HG03521 (cell line): ENCODE measurements around the gene GNG14.
"Not testable (repeated sequence)": the region's sequence is repeated elsewhere in the genome, so short reads cannot be mapped to it uniquely, and the experiment has no call there.

Source experiments
- ATAC-seq: cut with Tn5 transposase; IDR thresholded peaks from one replicate; pipeline ENCODE4 v1.9.1; 2021; ENCODE audit warnings: mild to moderate bottlenecking, moderate library complexity; ENCODE audit not compliant: unreplicated experiment

GNG14 gene

DNA sequence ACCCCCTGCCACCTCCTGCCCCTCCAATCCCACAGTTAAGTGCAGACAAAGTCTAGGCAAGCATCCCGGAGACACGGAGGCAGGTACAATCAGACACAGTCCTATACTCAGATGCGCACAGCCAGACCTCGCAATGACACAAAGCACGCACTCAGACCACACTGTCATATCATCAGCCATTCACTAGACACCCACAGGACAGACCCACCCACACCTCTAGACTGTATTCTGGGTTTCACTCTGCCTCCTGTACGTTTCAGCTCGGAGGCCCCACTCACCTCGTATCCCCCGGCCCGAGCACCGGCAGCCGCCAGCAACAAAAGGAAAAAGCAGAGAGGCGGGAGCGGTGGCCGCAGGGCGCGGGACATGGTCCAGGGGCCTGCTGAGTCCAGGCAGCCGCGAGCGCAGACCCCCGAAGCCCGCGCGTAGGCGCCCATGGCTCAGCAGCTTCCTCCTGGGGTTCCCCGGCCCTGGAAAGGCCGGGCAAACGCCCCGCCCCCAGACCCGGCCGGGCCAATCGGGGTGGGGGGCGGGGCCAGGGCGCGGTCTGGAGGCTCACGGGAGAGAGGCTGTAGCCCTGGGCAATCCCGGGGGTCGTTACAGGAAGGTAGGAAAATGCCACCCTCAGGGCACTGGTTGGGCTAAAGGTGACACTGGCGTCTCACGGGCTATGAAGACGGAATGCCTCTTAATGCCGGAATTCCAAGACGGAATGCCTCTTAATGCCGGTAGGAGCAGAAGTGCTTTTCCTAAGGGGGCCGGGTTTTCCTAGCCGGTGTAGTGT is 21.3 kb upstream of the GNG14 start, which contains the start of the genes MAN2B1 and WDR83:
Gene MAN2B1 (minus strand): TSS at position 478 of the 784 bp plus-strand sequence. CDS start 41 bp downstream, at position 437.
Gene WDR83 (plus strand): TSS at position 543 of the 784 bp plus-strand sequence. CDS start 2,984 bp downstream, outside the sequence.
- ATAC-seq, result no peak

GRCh38 chr19:12667731-12668302 is 20.0 kb upstream of the GNG14 start:
- ATAC-seq, result no peak

- ATAC-seq, result no peak
These were observed 19.5 kb upstream of the GNG14 start for GRCh38 chr19:12668346-12668745.

DNA sequence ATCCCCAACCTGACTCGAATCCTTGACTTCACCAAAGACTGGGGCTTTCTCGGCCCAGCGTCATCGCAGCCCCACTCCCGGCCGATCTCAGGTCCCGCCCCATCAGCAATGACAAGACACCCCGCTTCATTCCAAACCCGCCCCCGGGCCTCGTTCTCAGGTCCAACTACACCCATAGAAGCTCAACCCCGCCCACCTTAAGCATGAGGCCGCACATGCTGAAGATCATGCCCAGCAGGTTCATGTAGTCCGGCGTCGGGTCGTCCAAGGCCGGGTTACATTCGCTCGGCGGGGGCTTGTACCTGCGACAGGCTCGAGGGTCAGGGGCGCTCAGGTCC is 18.9 kb upstream of the GNG14 start:
- no peak for ATAC-seq

DNA sequence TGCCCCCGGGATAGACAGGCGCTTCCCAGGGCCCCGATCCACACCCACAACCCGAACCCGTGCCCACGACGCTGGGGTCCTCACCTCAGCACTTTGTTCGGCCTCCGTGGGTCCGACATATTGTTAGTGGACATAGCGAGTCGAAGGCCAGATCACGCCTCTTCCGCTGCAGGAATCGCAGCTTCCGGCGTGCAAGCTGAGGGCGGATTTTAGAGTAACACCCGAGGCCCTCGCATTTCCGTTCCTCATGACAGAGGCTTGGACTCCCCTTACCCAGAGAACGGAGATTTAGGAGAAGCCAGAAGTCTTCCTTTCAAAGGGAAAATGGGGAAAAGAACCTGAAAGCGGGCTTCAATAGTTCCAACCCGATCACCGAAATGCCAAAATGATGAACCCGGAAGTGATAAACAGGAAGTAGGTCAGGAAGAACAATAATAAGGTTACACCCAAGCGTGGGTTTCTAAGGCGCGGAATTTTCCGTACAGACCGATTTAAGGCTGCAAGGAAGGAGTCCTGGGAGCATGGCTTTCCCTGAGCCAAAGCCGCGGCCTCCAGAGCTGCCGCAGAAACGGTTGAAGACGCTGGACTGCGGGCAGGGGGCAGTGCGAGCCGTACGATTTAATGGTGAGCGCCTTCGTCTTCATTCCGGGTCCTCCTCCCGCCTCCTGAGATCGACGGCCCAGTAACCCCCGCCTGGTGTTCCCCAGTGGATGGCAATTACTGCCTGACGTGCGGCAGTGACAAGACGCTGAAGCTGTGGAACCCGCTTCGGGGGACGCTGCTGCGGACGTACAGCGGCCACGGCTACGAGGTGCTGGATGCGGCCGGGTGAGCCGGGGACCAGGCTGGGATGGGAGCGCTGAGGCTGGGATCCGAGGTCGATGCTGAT is 18.3 kb upstream of the GNG14 start:
- ATAC-seq, result no peak

- ATAC-seq, result no peak
These were observed 17.5 kb upstream of the GNG14 start for GRCh38 chr19:12670159-12670928.

- no peak for ATAC-seq
These were observed 15.1 kb upstream of the GNG14 start for GRCh38 chr19:12672744-12673143.

- ATAC-seq, result no peak
These were observed 12.4 kb upstream of the GNG14 start for GRCh38 chr19:12675399-12675798.

- no peak for ATAC-seq
These were observed 11.9 kb upstream of the GNG14 start for GRCh38 chr19:12675940-12676339.

DNA sequence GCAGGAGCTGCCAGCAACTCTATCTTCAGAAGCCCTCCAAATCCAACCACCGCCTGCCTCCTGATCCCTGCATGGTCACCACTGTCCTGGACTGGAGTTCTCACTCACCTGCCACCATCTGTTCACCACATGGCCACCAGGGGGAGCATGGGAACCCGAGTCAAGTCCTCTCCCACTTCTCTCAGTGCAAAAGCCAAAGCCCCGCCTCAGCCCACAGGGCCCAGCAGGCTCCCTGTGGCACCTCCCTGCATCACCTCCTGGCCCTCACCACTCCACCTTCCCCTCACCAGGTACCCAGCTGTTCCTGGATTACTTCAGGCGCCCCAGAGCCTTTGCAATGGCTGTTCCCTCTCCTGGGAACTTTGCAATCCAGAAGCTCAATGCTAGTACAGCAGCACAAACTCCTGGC is 11.4 kb upstream of the GNG14 start:
- ATAC-seq, result no peak

- ATAC-seq, result no peak
These were observed 10.9 kb upstream of the GNG14 start for GRCh38 chr19:12676928-12677327.

- ATAC-seq, result not testable (repeated sequence)
These were observed 9.8 kb upstream of the GNG14 start for GRCh38 chr19:12678039-12678438.

DNA sequence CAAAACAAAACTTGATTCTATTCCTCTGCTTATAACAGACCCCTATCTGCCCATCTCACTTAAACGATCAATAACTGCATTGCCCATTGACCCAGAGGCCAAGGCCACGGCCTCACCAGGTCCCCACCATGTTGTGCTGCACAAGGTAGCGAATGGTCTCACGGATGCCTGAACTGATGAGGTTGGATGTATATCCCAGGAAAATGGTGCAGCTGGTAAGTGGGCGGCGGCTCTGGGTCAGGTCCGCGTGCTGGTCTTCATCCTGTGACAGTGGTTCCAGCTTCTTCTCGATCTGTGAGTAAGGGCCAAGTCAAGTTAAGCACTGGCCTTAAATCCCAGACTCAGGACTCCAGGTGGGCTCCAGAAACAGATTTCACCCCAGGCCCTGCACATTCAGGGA is 7.8 kb upstream of the GNG14 start:
- no peak for ATAC-seq

- peak; percentile 63 for ATAC-seq
These were observed 6.5 kb upstream of the GNG14 start, which contains the start of gene DHPS for GRCh38 chr19:12681074-12681987. DHPS (minus strand) TSS chr19:12681880; CDS start chr19:12681766, 114 bp downstream.

DNA sequence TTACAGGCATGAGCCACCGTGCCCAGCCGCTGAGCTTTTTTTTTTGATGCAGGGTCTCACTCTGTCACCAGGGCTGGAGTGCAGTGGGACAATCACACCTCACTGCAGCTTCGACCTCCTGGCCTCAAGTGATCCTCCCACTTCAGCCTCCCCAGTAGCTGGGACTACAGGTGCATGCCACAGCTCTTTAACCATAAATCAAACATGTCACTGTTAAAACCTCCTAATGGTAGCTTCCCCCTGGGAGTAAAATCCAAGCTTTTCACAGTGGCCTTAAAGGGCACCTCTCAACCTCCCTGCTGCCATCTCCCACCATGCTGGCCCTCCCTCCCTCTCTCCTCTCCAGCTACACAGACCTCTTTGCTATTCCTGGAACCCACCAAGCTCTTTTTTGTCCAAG is 2.0 kb upstream of the GNG14 start:
- ATAC-seq, result no peak

GRCh38 chr19:12689012-12689411 is 1.2 kb downstream of the GNG14 start:
- ATAC-seq, result no peak

- ATAC-seq, result no peak
These were observed 1.9 kb downstream of the GNG14 start for GRCh38 chr19:12689581-12690216.

DNA sequence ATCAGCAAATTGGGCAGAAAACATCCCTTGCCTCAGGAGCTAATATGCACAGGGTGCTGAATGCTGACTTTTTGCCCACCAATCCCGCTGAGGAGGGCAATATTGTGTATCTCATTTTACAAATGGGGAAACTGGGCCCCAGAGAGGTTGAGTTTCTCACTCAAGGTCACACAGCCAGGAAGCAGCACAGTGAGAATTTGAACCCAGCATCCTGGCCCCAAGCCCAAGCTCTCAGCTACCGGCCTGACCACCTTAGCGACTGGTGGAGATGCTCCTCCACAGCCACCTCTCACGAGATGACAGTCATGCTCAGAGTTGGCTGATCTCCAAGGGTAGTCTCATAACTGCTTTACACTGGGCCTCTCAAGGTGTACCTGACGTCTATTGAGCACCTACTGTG is 5.2 kb downstream of the GNG14 start:
- no peak for ATAC-seq

DNA sequence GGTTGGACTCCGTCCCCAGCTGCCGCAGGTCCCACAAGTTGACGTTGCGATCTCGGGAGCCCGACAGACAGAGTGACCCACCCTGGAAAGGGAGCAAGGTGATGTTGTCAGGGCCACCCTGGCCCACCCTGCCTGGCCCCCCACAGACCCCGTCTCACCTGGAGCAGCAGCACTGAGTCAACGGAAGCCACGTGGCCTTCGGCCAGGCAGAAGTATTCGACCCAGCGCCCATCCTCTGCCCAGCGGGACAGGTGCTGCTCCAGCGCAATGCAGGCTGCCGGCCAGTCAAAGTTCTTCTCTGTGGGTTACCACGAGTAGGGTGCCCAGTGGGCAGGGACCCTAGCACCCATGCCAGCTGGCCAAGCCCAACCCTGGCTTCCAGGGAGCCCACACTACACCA is 6.8 kb downstream of the GNG14 start:
- ATAC-seq, result no peak
